GM23338 (cell line): ENCODE results near the gene PDE6A. TPM values are rescaled to one million over a fixed set of nuclear protein-coding genes. Genes with fewer than 3 reads are reported as not detected.
A peak's percentile ranks its signal among the peaks of the same experiment; 100 is the strongest.

Experiments
- ATAC-seq: fragments of 200-7000 bp; cut with Tn5 transposase; 3 replicates; pipeline ENCODE4 v1.9.1; 2020
- DNase-seq: peaks from one replicate; pipeline ENCODE4 v3.0.0-alpha.2; 2015; ENCODE audit warnings: low spot score
- H2AFZ ChIP-seq: fragments of 200-600 bp; sonication (generic); 2 replicates; pipeline ENCODE4 v1.8.0; 2016; ENCODE audit warnings: antibody characterized with exemption, mild to moderate bottlenecking, moderate library complexity
- H3F3A ChIP-seq: fragments of 200-600 bp; sonication (generic); replicated peaks from 2 replicates; pipeline ENCODE4 v1.8.0; 2017; ENCODE audit warnings: antibody characterized with exemption, mixed run types, low read depth
- H3K27ac ChIP-seq: fragments of 200-600 bp; sonication (generic); 2 replicates; pipeline ENCODE4 v1.6.1; 2016; ENCODE audit warnings: low read depth
- H3K27me3 ChIP-seq: fragments of 200-600 bp; sonication (generic); 2 replicates; pipeline ENCODE4 v1.8.0; 2016; ENCODE audit warnings: mild to moderate bottlenecking, mixed run types, moderate library complexity; ENCODE audit not compliant: insufficient read depth
- H3K36me3 ChIP-seq: fragments of 200-600 bp; sonication (generic); 2 replicates; pipeline ENCODE4 v1.8.0; 2016; ENCODE audit warnings: mild to moderate bottlenecking; ENCODE audit not compliant: insufficient read depth
- H3K4me1 ChIP-seq: fragments of 200-600 bp; sonication (generic); 2 replicates; pipeline ENCODE4 v1.8.0; 2016; ENCODE audit warnings: mild to moderate bottlenecking, moderate library complexity; ENCODE audit not compliant: insufficient read depth
- H3K4me2 ChIP-seq: fragments of 200-600 bp; sonication (generic); 2 replicates; pipeline ENCODE4 v1.7.1; 2017; ENCODE audit warnings: mixed run types
- H3K4me3 ChIP-seq: fragments of 200-600 bp; sonication (generic); 2 replicates; pipeline ENCODE4 v1.6.1; 2016; ENCODE audit warnings: mixed run types
- H3K79me2 ChIP-seq: fragments of 200-600 bp; sonication (generic); replicated peaks from 2 replicates; pipeline ENCODE4 v1.8.0; 2017; ENCODE audit warnings: mild to moderate bottlenecking; ENCODE audit not compliant: insufficient read depth
- H3K9me2 ChIP-seq: fragments of 200-600 bp; sonication (generic); 2 replicates; pipeline ENCODE4 v1.8.0; 2017; ENCODE audit not compliant: insufficient read depth
- H4K20me1 ChIP-seq: fragments of 200-600 bp; sonication (generic); replicated peaks from 2 replicates; pipeline ENCODE4 v1.8.0; 2017; ENCODE audit warnings: mild to moderate bottlenecking; ENCODE audit not compliant: insufficient read depth
- H3K27ac Mint-ChIP-seq: 2 replicates; pipeline ENCODE4 v1.8.0; 2020; ENCODE audit warnings: inconsistent platforms, mild to moderate bottlenecking, moderate library complexity, mixed read lengths
- H3K27me3 Mint-ChIP-seq: 3 replicates; pipeline ENCODE4 v1.8.0; 2022; ENCODE audit warnings: low read depth, mild to moderate bottlenecking, moderate library complexity, mixed read lengths, inconsistent platforms; ENCODE audit not compliant: insufficient read depth, poor library complexity
- H3K36me3 Mint-ChIP-seq: 3 replicates; pipeline ENCODE4 v1.8.0; 2021; ENCODE audit warnings: low read depth, mild to moderate bottlenecking, inconsistent platforms, moderate library complexity, mixed read lengths
- H3K4me1 Mint-ChIP-seq: 3 replicates; pipeline ENCODE4 v1.8.0; 2020; ENCODE audit warnings: mild to moderate bottlenecking, inconsistent platforms, mixed read lengths
- H3K4me3 Mint-ChIP-seq: 3 replicates; pipeline ENCODE4 v1.8.0; 2021; ENCODE audit warnings: moderate library complexity, mild to moderate bottlenecking, inconsistent platforms, mixed read lengths
- H3K9me3 Mint-ChIP-seq: 3 replicates; pipeline ENCODE4 v1.8.0; 2020; ENCODE audit warnings: moderate library complexity, mild to moderate bottlenecking, inconsistent platforms, mixed read lengths
- CREB1 ChIP-seq: fragments of 250-450 bp; sonication (Bioruptor Pico); IDR thresholded peaks from 2 replicates; pipeline ENCODE4 v1.5.0; 2020; ENCODE audit warnings: low read depth, mild to moderate bottlenecking, moderate library complexity
- CTCF ChIP-seq, 2 experiments: fragments of 200-600 bp in 1 of 2; sonication (generic) in 1 of 2; conservative IDR thresholded peaks; 2 replicates each; pipeline versions ENCODE4 v1.5.1 to v1.6.1; 2016 to 2017; ENCODE audit warnings: antibody characterized with exemption in 2 of 2, low read depth in 2 of 2, mild to moderate bottlenecking in 2 of 2, moderate library complexity in 1 of 2
- EZH2 ChIP-seq: fragments of 200-600 bp; sonication (generic); IDR thresholded peaks from one replicate; pipeline ENCODE4 v1.8.0; 2017; ENCODE audit warnings: antibody characterized with exemption, mild to moderate bottlenecking, low read depth; ENCODE audit not compliant: unreplicated experiment
- EZH2phosphoT487 ChIP-seq: fragments of 200-600 bp; sonication (generic); IDR thresholded peaks from one replicate; pipeline ENCODE4 v1.8.1; 2018; ENCODE audit warnings: antibody characterized with exemption; ENCODE audit not compliant: unreplicated experiment
- JUNB ChIP-seq: IDR thresholded peaks from one replicate; pipeline ENCODE4 v1.6.1; 2016; ENCODE audit warnings: antibody characterized with exemption; ENCODE audit not compliant: unreplicated experiment
- NANOG ChIP-seq: IDR thresholded peaks from 2 replicates; pipeline ENCODE4 v1.6.1; 2016; ENCODE audit warnings: antibody characterized with exemption, borderline replicate concordance
- STAT1 ChIP-seq: IDR thresholded peaks from one replicate; pipeline ENCODE4 v1.6.1; 2016; ENCODE audit warnings: antibody characterized with exemption; ENCODE audit not compliant: unreplicated experiment
- ZNF114 ChIP-seq: fragments of 250-450 bp; sonication (Bioruptor Pico); IDR thresholded peaks from 2 replicates; pipeline ENCODE4 v1.5.0; 2020; ENCODE audit warnings: mild to moderate bottlenecking, moderate library complexity
- ZNF331 ChIP-seq: fragments of 250-450 bp; sonication (Bioruptor Pico); IDR thresholded peaks from 2 replicates; pipeline ENCODE4 v1.5.0; 2020; ENCODE audit warnings: low read depth, mild to moderate bottlenecking, moderate library complexity
- polyA plus RNA-seq: library from polyadenylated mRNA; unstranded; fragments of >200 nt; fragmentation: Nextera tagmentation; extraction: Ambion mirVana; gene quantifications from 2 replicates; pipeline ENCODE4 v1.2.1, GENCODE V29; 2016
- total RNA-seq: library from RNA; depleted of rRNA; stranded (reverse); fragments of >200 nt; shearing (Covaris generic); gene quantifications from 2 replicates; pipeline ENCODE4 v1.2.3, GENCODE V29; 2014

The PDE6A gene
- total and polyA plus RNA-seq, 2 experiments from 2014 or later: 0.08 TPM; not detected in 1

DNA sequence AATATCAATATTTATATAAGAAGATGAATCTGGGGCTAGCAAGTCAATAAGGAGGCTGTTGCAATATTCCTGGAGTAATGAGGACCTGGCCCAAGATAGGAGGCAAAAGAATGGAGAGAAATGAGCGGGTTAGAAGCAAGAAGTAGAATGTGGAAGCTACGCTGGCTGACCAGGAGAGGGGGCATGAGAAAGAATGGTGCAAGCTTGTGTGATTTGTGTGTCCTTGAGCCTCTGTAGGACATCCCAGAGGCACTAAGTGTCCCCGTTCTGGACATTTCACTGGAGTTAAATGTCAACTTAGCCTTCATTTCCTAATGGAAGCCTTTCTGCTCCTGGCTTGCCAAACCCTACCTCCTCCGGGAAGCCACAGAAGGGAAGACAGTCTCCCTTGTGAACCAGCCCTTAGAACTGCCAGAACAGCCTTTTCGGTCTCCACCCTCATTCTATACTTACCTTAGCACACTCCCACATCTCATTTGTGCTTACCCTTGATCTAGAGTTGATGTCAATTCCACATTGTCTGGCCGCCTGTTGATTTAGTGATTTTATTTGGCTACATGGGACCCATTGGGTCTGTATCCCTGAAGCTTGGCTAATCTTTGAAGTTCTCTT, 6.7 kb upstream of the PDE6A start:
- ATAC-seq (peak; percentile 88), DNase-seq (peak; percentile 48)

DNA sequence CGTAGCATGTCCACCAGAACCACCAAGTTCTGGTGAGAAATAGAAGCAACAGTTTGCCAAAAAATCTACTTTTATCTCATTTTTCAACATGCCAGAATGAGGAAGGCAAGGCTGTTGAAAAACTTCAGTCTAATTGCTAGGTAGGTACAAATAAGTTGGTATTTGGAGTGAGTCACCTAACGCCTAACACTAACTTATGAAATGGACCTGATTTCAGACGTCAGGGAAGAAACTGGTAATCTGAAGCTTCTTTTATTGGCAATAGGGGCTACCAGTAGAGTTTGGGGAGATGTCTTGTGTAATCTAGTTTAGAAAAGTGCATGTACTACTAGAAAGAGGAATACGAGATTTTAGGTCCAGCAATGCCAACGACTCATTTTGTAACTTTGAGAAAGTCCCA, 4.4 kb upstream of the PDE6A start:
- Mint-ChIP-seq H3K36me3 (no peaks in the 10 kb centered on the region), H3K9me3 (no peaks in the 10 kb centered on the region), H3K27me3 (peaks cover 2% of the 10 kb centered on the region), H3K27ac (no peak overlapping the region), H3K4me1 (no peaks in the 10 kb centered on the region), H3K4me3 (no peak overlapping the region)
- ATAC-seq (no peak), DNase-seq (no peak)
- no peak overlapping the region for H3K4me3 ChIP-seq
- no peaks in the 10 kb centered on the region for H3K79me2 ChIP-seq
- H3K27ac ChIP-seq: no peak overlapping the region
- no peak overlapping the region for H2AFZ ChIP-seq
- H3K4me2 ChIP-seq: no peak overlapping the region
- H4K20me1 ChIP-seq: no peaks in the 10 kb centered on the region
- no peaks in the 10 kb centered on the region for H3K36me3 ChIP-seq
- H3F3A ChIP-seq: no peaks in the 10 kb centered on the region
- H3K27me3 ChIP-seq: no peaks in the 10 kb centered on the region
- no peaks in the 10 kb centered on the region for H3K4me1 ChIP-seq
- no peaks in the 10 kb centered on the region for H3K9me2 ChIP-seq
- TF ChIP-seq STAT1: no peak
- TF ChIP-seq ZNF114 (CRISPR knock-in tag): no peak
- TF ChIP-seq CTCF (conservative IDR thresholded peaks at IDR 0.05; ENCODE audit: low read depth in 2 of 2): no peak
- TF ChIP-seq ZNF331: no peak
- TF ChIP-seq EZH2phosphoT487: no peak
- TF ChIP-seq EZH2: no peak
- TF ChIP-seq CREB1 (CRISPR knock-in tag): no peak
- no peak for TF ChIP-seq JUNB
- no peak for TF ChIP-seq NANOG

More for the DNA sequence above, 6.7 kb upstream of the PDE6A start:
- H3K4me3 ChIP-seq: no peak overlapping the region
- no peaks in the 10 kb centered on the region for H3F3A ChIP-seq
- no peak overlapping the region for H3K4me2 ChIP-seq
- H3K27me3 ChIP-seq: no peaks in the 10 kb centered on the region
- H4K20me1 ChIP-seq: no peaks in the 10 kb centered on the region
- no peaks in the 10 kb centered on the region for H3K9me2 ChIP-seq
- Mint-ChIP-seq H3K9me3 (no peaks in the 10 kb centered on the region), H3K4me3 (no peak overlapping the region), H3K27me3 (peaks cover 2% of the 10 kb centered on the region), H3K4me1 (no peaks in the 10 kb centered on the region), H3K27ac (no peak overlapping the region), H3K36me3 (no peaks in the 10 kb centered on the region)
- H3K36me3 ChIP-seq: no peaks in the 10 kb centered on the region
- H2AFZ ChIP-seq: peak overlapping the region; percentile 88; the same call in 1 of the 2 replicates
- no peaks in the 10 kb centered on the region for H3K4me1 ChIP-seq
- H3K79me2 ChIP-seq: no peaks in the 10 kb centered on the region
- H3K27ac ChIP-seq: no peak overlapping the region
- TF ChIP-seq CTCF (conservative IDR thresholded peaks at IDR 0.05; ENCODE audit: low read depth in 2 of 2) (peak; percentile 33 to 54; a peak in 3 of 4 replicates), CREB1 (CRISPR knock-in tag) (no peak)
